ENCODE data around the gene RHOH.

RHOH gene

DNA sequence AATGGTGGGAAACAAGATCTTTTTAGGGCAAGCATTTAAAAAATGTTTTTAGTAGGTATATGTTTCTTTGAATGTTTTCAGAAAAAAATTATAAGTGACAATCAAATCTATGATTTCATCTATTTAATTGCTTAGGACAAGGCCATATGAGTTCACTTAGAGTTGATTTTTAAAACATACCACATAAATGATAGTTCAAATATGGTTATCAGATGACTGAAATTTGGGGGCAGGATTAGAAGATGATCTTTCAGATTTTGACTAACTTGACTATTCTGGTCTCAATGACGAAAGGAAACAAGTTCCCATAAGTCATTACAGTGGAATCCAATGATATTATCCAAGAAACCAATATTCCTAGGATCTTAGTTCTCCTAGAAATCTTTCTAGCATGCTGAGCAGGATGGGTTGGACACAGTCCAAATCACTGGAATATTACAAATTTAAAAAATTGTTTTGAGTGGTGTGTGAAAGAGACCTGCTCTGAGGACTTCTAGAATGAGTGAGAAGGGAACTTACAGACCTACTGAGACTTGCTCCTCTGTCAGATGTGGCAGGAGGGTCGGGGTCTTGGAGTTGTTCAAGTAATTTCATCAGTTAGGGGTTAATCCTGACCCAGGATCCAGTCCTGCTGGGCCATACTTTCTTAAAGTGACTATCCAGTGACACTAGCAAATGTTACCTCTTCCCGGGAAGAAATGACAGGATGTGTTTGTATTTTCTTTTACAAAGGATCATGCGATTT, 20.0 kb downstream of the RHOH start:
- ATAC-seq = peak; percentile 39
- TF ChIP-seq ARNTL (CRISPR knock-in tag; IDR thresholded peaks at IDR 0.05; ENCODE audit: borderline replicate concordance, low read depth) (no peak), BACH2 (CRISPR knock-in tag; IDR thresholded peaks at IDR 0.05; ENCODE audit: borderline replicate concordance) (no peak), ZFP30 (CRISPR knock-in tag; IDR thresholded peaks at IDR 0.05) (no peak), TSHZ2 (CRISPR knock-in tag; IDR thresholded peaks at IDR 0.05) (no peak), CSRNP3 (CRISPR knock-in tag; IDR thresholded peaks at IDR 0.05) (no peak), ZC3H10 (CRISPR knock-in tag; IDR thresholded peaks at IDR 0.05) (no peak), TOX (CRISPR knock-in tag; IDR thresholded peaks at IDR 0.05; ENCODE audit: borderline replicate concordance) (no peak), PATZ1 (CRISPR knock-in tag; IDR thresholded peaks at IDR 0.05; ENCODE audit: borderline replicate concordance) (no peak)

DNA sequence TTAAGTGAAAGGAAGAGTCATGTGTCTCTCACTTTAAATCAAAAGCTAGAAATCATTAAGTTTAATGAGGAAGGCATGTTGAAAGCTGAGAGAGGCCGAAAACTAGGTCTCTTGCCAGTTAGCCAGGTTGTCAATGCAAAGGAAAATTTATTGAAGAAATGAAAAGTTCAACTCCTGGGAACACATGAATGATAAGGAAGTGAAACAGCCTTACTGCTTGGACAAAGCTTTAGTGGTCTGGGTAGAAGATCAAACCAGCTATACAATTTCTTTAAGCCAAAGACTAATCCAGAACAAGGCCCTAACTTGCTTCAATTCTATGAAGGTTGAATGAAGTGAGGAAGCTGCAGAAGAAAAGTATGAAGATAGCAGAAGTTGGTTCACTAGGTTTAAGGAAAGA, 24.9 kb downstream of the RHOH start:
- TF ChIP-seq ZFP3 (CRISPR knock-in tag; IDR thresholded peaks at IDR 0.05) (no peak), CREB5 (CRISPR knock-in tag; IDR thresholded peaks at IDR 0.05; ENCODE audit: low read depth) (no peak), RARB (CRISPR knock-in tag; IDR thresholded peaks at IDR 0.05) (no peak), GLIS3 (CRISPR knock-in tag; IDR thresholded peaks at IDR 0.05) (no peak), ZNF565 (CRISPR knock-in tag; conservative IDR thresholded peaks at IDR 0.05; ENCODE audit: low read depth) (no peak), ISL1 (CRISPR knock-in tag; IDR thresholded peaks at IDR 0.05) (no peak), PPARA (CRISPR knock-in tag; IDR thresholded peaks at IDR 0.05; ENCODE audit: borderline replicate concordance) (no peak), CSRNP3 (CRISPR knock-in tag; IDR thresholded peaks at IDR 0.05) (no peak), BACH2 (CRISPR knock-in tag; IDR thresholded peaks at IDR 0.05; ENCODE audit: borderline replicate concordance) (no peak), ZC3H10 (CRISPR knock-in tag; IDR thresholded peaks at IDR 0.05) (no peak), TCF4 (CRISPR knock-in tag; IDR thresholded peaks at IDR 0.05; ENCODE audit: borderline replicate concordance) (no peak), TSHZ2 (CRISPR knock-in tag; IDR thresholded peaks at IDR 0.05) (no peak), ESRRG (CRISPR knock-in tag; IDR thresholded peaks at IDR 0.05) (no peak), ZNF70 (CRISPR knock-in tag; IDR thresholded peaks at IDR 0.05) (no peak), PATZ1 (CRISPR knock-in tag; IDR thresholded peaks at IDR 0.05; ENCODE audit: borderline replicate concordance) (no peak), POU6F1 (CRISPR knock-in tag; IDR thresholded peaks at IDR 0.05; ENCODE audit: borderline replicate concordance, low read depth) (no peak), SNAI2 (CRISPR knock-in tag; IDR thresholded peaks at IDR 0.05) (no peak)
- no peak for ATAC-seq

Measured in SK-N-SH treated with all-trans-retinoic acid at 6 μM for 48 hours (cell line).